ENCODE results near the gene USH2A.
"Not testable (repeated sequence)": the region's sequence is repeated elsewhere in the genome, so short reads cannot be mapped to it uniquely, and the experiment has no call there.

Gene USH2A

DNA sequence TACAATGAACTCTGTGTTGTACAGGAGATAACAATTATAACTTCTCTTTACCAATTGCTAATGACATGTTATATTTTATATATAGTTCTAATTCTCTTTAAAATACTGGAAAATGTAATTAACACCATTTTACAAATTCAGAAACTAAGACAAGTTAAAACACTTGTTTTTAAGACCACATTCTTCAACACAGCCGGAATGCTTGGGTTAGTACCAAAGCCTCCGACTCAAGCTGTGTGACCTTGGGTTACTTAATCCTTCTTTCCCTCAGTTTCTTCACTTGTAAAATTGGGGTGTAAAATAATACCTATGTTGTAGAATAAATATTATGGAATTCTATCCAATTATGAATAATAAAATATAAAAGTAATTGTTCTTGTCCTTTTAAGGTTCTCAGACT, 378.7 kb downstream of the USH2A start:
- no peak for DNase-seq

DNA sequence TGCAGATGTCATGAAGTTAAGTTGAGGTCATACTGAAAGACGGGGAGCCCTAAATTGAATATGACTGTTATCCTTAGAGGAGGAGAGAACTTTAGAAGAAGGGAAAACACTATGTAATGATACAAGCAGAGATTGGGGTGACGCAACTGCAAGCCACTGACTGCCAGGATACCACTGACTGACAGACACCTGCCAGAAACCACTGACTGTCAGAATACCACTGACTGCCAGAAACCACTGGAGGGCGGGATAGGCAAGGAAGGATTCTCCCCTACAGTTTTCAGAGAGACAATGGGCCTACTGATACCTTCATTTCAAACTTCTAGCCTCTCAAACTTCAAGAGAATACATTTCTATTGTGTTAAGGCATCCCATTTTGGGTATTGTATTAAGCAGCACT, 388.7 kb downstream of the USH2A start:
- DNase-seq = no peak

DNA sequence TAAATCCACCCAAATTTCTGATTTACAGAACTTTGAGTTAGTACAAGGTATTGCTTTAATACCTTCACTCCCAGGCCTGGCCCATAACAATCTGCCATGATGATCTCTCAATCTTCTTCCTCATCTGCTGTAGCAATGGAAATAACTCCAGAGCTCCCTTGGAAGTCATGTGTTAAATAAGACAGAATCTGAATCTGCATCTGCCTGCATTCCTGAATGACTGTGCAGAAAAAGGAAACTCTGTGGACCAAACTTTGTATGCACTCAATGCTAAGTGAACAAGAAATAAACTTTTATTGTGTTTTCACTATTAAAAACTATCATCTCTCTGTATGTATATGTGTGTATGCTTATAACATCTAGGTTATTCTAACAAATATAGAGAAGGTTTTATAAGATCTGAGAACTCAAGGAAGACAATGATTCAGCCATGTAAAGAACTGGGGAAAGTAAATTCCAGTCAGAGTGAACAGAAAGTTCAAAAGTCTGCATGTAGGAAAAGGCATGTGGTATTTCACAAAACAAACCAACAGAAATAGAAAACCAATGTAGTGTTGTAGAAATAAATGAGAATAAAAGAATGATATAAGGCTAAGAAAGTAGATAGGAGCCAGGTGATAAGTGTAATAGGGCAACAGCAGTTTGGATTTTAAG, 390.2 kb downstream of the USH2A start:
- DNase-seq = no peak

DNA sequence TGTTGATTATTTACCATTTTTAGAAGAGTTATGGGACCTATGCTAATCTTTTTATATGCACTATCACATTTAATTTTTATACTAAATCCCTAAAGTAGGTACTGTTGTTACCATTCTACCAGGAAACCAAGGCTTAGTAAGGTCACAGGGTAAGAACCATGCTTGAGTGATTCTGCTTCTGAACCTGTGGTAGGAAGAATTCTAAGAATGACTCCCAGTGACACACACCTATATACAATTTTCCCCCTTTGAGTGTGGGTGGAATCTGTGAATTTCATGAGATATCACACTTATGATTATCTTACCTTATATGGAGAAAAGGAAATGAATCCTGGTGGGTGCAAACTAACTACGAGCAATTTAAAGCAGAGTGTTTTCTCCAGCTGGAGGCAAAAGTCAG, 391.0 kb downstream of the USH2A start:
- no peak for DNase-seq

DNA sequence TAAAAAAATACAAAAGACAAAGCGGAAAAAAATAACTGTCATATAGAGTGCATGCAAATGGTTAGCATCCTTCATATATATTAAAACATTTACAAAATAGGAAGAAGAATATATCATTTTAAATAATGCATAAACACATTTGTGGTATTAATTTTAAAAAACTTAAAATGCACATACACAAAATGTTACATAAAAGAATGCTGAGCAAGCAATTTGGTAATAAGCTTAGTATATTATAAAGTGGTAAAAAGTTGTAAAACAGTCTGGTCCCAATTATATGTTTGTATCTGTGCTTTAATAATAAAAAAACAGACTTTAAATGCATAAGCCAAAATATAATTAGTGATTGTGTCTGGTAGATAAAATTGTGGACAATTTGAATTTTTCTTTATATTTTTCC, 394.6 kb downstream of the USH2A start:
- no peak for DNase-seq

DNA sequence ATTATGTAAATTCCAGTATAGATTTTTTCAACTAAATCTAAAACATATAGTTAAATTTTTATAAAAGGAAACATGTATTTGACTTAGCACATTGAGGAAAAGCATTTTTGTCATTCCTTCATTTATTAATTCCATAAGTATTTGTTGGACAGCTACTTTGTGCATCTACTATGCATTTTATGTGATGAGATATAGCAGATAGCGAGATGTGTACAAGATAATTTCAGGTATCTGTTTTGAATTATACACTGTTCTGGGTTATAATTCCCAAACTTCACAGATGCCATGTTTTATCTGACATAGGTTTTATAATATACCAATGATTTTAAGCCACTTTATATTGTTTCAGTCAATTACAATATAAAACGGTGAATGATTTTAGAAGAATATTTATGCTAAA, 398.7 kb downstream of the USH2A start:
- DNase-seq = no peak

DNA sequence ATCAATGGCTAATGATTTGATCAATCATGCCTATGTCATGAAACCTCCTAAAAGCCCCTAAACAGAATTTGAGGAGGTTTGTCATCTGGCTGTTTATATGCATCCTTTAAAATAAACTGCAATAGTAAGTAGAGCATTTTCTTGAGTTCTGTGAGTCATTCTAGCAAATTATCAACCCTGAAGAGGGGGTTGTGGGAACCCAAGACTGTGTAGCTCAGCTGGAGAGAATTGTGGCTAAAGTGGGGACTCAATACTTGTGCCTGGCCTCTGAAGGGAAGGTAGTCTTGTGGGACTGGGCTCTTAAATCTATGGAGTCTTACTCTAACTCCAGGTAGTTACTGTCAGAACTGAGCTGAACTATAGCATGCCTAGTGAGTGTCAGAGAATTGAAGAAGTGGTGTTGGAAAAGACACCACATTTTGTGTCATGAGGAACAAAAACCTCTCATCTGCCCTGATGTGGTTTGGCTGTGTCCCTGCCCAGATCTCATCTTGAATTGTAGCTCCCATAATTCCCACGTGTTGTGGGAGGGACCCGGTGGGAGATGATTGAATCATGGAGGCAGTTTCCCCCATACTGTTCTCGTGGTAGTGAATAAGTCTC, 402.4 kb downstream of the USH2A start:
- no peak for DNase-seq

DNA sequence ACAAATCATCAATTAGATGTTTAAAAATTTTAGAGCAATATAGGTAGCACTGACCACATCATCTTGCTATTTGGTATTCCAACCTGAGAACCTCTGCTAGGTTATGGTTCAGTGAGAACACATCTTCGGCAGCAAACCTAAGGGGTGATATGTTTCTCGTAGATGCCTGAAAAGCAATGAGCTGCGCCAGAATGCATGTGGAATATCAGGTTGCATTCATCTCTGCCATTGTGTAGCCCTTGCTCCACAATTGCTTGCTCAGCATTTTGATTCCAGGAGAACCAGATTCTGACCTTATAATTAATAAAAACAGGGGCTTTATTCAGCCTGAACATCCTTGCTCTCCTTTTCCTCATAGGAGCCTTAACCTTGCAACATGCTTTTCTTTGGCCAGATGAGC, 408.1 kb downstream of the USH2A start:
- no peak for DNase-seq

DNA sequence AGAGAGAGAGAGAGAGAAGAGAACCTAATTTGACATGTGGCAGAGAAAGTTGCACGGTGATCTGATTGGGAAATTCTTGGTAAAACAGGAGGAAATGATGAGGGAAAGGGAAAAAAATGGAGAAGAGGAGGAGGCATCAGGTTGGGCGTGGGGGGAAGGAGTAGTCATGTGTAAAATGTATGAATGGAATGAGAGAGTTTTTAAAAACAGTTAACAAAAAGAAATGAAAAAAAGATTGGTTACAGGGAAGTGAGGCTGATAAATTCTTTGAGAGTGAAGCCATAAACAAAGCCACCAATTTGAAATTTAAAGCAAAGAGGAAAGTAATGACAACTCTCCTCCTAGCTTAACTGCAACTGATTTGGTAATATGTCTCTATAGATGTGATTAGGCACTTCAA, 409.2 kb downstream of the USH2A start:
- no peak for DNase-seq

DNA sequence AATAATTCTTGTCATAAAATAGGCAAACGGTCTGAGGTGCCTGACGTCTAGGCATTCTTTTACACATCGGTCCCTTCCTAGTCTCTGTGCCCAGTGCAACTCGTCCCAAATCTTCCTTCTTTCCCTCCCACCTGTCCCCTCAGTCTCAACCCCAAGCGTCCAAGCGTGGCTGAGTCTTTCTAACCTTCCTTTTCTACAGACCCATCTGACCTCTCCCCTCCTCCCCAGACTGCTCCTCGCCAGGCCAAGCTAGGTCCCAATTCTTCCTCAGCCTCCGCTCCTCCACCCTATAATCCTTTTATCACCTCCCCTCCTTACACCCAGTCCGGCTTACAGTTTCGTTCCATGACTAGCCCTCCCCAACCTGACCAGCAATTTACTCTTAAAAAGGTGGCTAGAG, 413.8 kb downstream of the USH2A start:
- DNase-seq = not testable (repeated sequence)

DNA sequence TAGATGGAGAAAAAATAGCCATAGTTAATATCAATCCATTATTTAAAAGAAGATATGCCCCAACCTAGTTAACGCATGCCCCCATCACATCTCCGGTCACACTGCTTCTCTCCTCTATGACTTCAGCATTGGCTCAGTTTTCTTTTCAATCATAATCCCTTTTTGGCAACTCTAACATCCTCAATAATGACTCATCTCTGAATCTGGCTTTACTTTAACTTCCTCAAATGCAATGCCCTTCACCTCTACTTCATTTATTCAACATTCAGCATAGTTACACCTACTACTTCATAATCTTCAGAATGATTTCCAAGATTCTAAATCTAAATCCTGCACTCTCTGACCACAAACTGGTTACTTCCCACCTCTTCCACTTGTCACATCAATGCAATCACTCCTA, 417.3 kb downstream of the USH2A start:
- no peak for DNase-seq

DNA sequence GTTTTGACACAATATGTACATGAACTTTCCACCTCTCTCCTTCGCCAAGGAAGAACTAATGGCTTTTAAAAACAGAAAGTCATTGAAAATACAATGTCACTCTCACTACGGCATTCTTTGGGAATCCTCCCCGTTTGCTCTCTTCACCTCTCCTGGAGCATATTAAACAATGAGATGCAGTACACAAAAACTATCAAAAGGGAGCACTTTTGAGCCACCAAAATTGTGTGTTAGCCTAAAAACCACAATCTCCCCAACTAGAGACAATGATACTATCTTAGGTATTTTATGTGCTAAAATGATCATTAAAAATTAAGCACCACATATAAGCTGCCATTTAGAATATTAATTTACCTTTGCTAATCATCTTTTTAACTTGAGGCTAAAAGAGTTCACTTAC, 430.6 kb downstream of the USH2A start:
- no peak for DNase-seq

DNA sequence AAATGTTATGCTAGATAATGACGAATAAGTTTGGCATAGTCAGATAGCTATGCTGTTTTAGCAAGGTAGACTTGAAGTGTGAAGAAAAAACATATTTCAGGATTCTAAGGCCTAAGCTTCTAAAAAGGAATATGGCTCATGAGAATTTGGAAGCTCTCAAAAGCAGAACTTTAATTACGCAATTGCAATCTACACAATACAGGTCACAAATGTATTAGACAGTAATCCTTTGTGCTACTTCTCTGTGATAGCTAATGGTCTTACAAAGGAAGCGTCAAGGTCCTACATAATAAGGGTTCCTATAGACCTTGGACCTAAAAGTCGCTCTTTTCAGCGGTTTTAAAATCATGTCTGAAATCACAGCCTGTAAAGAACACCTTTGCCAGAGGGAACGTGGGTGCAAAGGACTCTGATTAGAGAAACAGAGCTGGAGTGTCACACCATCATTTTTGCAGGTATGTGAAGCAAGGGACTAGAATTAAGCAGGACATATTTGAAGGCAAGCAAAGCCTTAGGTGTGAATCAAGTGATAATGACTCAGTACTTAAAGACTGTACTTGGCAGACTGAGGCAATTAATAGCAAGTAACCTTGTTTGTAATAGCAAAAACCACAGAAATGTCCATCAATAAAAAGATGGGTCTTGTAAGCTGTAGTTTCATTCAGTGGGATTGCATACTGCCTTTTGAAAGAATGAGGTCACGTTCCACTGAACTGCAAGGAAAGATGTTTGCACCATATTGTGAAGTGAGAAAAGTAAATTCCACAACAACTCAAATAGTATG, 436.0 kb downstream of the USH2A start:
- DNase-seq = no peak

DNA sequence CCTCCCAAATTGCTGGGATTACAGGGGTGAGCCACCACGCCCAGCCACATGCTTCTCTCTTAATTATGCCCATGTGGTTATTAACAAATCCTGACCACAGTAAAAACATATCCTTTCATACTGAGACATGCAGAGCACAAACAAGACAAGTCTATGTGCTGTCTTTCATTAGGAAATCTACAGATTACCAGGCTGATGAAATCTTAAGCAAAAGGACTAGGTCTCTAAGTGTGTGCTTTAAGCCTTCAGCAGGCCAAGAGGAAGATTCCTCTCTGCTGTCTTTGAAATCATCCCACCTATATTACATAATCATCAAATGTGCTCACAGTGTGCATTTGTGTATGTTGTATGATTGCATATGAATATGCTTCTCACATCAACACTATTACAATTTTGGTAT, 436.8 kb downstream of the USH2A start:
- no peak for DNase-seq

DNA sequence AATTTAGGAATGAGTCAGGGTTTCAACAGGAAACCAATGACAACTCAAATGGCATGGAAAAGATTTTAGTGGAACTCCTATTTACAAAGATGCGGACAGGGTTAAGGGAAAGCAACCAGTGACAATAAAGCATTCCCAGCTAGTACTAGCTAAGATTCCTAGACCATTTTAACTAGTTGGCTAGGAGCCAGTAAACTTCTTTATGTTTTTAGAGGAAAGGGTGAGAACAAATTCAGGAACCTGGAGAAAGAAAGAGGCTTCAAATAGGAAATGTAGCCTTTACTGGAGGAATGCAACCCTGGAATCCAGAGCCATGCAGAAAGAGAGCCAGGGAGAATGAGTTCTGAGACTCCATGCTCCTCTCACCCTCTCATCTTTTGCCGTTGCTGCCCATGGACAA, 439.6 kb downstream of the USH2A start:
- no peak for DNase-seq

DNA sequence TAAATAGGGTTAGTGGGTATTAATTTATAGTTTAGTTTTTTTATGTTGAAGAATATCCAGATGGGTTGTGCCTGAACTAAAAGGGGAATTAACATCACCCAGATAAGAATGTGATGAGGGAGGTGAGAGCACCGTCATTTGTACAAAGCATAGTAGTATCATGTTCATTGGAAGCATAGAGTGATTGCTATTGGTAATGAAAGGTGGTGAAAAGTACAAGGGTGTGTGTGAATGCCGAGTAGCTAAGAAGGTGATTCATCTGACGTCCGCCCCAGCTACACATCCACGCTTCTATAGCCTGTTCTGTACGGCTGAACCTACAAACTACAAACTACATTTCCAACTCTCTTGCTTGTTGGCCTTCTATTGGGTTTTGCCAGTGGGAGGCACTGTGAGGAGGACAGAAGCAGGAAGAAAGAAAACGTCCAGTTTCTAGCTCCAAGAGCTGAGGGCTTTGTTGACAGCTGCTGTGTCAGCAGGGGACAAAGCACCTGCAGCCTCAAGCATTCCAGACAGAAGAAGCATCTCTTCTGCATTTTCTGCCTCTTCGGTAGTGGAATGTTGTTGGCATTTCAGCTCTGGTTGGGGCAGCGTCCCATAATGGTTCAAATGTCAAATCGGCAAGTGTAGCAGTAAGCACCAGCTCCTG, 451.3 kb downstream of the USH2A start:
- no peak for DNase-seq

DNA sequence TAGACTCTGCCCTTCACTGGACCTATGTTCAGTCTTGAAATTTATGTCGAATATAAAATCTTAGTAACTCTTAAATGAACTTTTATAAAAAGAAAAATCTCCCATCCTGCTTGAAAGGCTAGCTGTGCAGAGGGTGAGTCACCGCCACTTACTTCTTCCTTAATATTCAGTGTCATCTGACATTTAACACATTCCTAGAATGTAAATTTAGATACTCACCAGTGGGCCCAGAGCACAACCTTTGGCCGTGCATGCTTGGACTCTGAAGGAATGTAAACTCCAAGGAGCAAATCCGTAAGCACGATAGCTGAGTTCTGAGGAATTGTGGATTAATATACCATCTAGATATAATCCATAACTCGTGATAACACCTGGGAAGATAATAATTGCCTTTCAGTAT, 452.8 kb downstream of the USH2A start:
- no peak for DNase-seq

DNA sequence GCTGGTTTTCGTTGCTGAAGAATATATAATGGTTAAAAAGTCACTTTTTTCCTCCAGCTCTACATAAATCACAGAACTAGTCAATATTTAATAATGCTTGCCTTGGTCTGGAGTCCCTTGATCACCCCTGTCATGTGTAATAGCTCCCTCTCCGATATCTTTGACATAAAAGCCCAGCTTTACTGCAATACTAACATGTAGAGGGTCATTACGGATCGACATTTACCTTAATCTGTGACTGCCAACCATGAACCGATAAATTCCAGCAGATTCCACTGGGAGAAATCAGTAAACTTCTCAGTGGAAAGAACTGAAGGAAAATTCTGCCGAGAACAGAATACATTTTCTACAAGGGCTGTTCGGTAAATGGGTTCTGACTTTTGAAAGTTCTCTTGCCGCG, 459.6 kb downstream of the USH2A start:
- no peak for DNase-seq

DNA sequence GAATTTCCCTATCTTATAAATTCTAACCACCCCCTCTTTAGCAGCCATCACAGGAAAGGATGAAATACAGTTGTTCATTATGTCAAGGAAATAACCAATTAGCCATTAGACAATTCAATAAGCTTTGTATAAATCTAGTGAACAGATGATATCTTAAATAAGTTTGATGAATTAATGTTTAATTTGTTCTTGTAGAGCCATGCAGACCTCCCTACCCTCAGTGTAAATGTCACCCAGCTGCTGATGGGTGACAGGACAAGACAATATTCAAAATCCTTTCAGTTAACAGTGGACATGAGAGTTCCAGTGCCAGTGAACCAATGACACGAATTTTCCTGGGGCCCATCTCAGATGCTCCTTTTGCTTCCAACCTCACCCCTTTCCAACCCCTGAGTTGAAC, 460.2 kb downstream of the USH2A start:
- no peak for DNase-seq

DNA sequence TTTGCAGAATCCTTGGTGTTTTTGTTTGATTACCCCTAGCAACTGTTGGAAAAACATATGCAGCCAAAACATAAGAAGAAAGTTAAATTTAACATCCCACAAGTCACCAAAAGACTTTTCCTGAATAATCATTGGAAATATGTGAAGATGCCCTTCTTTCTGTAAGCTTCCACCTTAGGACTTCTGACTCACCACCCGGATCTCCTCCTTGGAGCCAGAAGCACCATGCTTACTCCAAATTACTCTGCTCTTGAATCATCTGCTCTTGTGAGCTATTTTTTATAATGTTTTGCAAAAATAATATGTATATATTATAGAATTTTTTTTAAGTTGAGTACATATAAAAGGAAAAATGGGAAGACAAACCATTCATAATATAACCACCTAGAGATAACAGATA, 464.4 kb downstream of the USH2A start:
- DNase-seq = no peak

DNA sequence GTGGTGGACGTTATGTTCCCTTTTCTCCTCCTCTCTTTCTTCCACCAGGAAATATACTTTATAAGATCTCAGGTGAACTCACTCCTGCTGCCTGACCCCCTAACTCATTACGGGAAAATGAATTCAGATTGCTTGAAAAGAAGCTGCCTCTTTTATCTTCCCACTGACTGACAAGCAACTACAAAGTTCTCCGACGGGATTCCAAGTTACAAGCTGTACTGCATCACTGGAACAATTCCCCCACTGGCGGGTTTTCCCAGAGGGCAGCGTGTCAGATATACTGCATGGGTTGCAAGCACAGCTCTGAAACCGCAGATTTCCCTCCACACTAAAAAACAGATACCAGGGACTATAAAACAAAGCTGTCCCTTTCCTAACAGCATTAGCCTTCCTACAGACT, 465.6 kb downstream of the USH2A start:
- DNase-seq = no peak

DNA sequence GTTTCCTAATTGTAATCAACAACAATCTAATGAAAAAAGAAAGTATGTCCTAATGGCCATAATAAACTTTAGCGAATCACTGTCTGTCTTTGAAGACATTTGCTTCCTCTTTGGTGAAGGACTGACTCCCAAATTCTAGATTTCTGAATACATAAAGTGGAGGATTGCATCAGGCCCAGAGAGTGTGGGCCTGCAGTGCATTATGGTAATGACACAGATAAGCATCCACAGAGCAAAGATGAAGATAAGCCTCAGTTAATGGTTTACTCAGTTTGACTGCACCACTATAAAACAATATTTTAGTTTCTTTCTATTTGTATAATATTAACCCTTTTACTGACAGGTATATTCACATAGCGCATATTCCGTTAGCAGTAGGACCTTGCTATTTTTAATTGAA, 490.7 kb downstream of the USH2A start:
- no peak for DNase-seq

DNA sequence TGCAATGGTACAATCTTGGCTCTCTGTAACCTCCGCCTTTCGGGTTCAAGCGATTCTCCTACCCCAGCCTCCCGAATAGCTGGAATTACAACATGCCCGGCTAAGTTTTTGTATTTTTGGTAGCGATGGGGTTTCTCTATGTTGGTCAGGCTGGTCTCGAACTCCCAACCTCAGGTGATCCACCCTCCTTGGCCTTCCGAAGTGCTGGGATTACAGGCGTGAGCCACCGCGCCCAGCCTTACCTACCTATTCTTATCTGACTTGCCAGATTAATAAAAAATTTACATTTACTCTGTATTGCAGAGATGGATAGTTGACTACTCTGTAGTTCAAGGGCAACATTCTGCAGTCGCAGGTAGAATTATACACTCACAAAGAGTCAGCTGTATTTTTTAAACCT, 496.6 kb downstream of the USH2A start:
- DNase-seq = no peak

Data from C1 segment of cervical spinal cord (tissue), 14 donors.